GM12878 (cell line): Measurements from ENCODE around the gene NFKBIB. TPM values are rescaled to one million over a fixed set of nuclear protein-coding genes. Genes with fewer than 3 reads are reported as not detected.

Experiments
- EGR1 ChIP-seq, 2 experiments: IDR thresholded peaks; 1 replicate in 1 of 2; 2 replicates in 1 of 2; pipeline ENCODE4 v1.6.1; 2011 to 2012; ENCODE audit warnings: low read depth in 2 of 2, low read length in 2 of 2, borderline replicate concordance in 1 of 2, mild to moderate bottlenecking in 1 of 2, moderate library complexity in 1 of 2
- KLF5 ChIP-seq: fragments of 450-650 bp; IDR thresholded peaks from 2 replicates; pipeline ENCODE4 v1.6.1; 2014; ENCODE audit warnings: mild to moderate bottlenecking; ENCODE audit not compliant: partially characterized antibody
- LARP7 ChIP-seq: fragments of 450-650 bp; IDR thresholded peaks from 2 replicates; pipeline ENCODE4 v1.6.1; 2017; ENCODE audit warnings: mild to moderate bottlenecking
- MXI1 ChIP-seq: fragments of 150-350 bp; IDR thresholded peaks from 2 replicates; pipeline ENCODE4 v1.6.1; 2011; ENCODE audit warnings: low read depth, mild to moderate bottlenecking, inconsistent platforms, low read length, improper control_type of control experiment
- MYB ChIP-seq: fragments of 150-350 bp; IDR thresholded peaks from 2 replicates; pipeline ENCODE4 v1.6.1; 2014; ENCODE audit warnings: mild to moderate bottlenecking, low read depth, low read length, borderline replicate concordance
- NFIC ChIP-seq: IDR thresholded peaks from 2 replicates; pipeline ENCODE4 v1.6.1; 2012; ENCODE audit warnings: low read depth, mild to moderate bottlenecking, inconsistent platforms, low read length, moderate library complexity
- NFYA ChIP-seq: IDR thresholded peaks from 2 replicates; pipeline ENCODE4 v1.6.1; 2011; ENCODE audit warnings: low read depth, mild to moderate bottlenecking, low read length, improper control_type of control experiment, borderline replicate concordance
- NR2F1 ChIP-seq: fragments of 450-650 bp; conservative IDR thresholded peaks from 2 replicates; pipeline ENCODE4 v1.6.1; 2017; ENCODE audit warnings: mild to moderate bottlenecking
- RB1 ChIP-seq: fragments of 450-650 bp; formaldehyde crosslinking; IDR thresholded peaks from 2 replicates; pipeline ENCODE4 v1.6.1; 2017; ENCODE audit warnings: mild to moderate bottlenecking, borderline replicate concordance
- RCOR1 ChIP-seq: conservative IDR thresholded peaks from 2 replicates; pipeline ENCODE4 v1.6.1; 2012; ENCODE audit warnings: low read depth, low read length, improper control_type of control experiment
- RFX5 ChIP-seq: IDR thresholded peaks from 2 replicates; pipeline ENCODE4 v1.6.1; 2011; ENCODE audit warnings: low read depth, low read length, improper control_type of control experiment
- SMARCA5 ChIP-seq: fragments of 450-650 bp; IDR thresholded peaks from 2 replicates; pipeline ENCODE4 v1.6.1; 2017; ENCODE audit warnings: mild to moderate bottlenecking
- SREBF1 ChIP-seq: IDR thresholded peaks from 2 replicates; pipeline ENCODE4 v1.6.1; 2012; ENCODE audit warnings: mild to moderate bottlenecking, low read length
- SREBF2 ChIP-seq: IDR thresholded peaks from 2 replicates; pipeline ENCODE4 v1.6.1; 2012; ENCODE audit warnings: mild to moderate bottlenecking, low read length
- SUPT20H ChIP-seq: IDR thresholded peaks from 2 replicates; pipeline ENCODE4 v1.6.1; 2011; ENCODE audit warnings: low read depth, mild to moderate bottlenecking, low read length, moderate library complexity, borderline replicate concordance; ENCODE audit not compliant: control insufficient read depth
- YY1 ChIP-seq: IDR thresholded peaks from 2 replicates; pipeline ENCODE4 v1.6.1; 2011; ENCODE audit warnings: low read depth, mild to moderate bottlenecking, low read length
- ZBTB4 ChIP-seq: fragments of 450-650 bp; formaldehyde crosslinking; IDR thresholded peaks from 2 replicates; pipeline ENCODE4 v1.4.0; 2022; ENCODE audit warnings: mild to moderate bottlenecking, moderate library complexity
- ZBTB40 ChIP-seq: fragments of 450-650 bp; IDR thresholded peaks from 2 replicates; pipeline ENCODE4 v1.6.1; 2016; ENCODE audit warnings: mild to moderate bottlenecking, moderate library complexity, borderline replicate concordance
- ZNF622 ChIP-seq: fragments of 450-650 bp; IDR thresholded peaks from 2 replicates; pipeline ENCODE4 v1.6.1; 2017; ENCODE audit warnings: mild to moderate bottlenecking, inconsistent platforms
- ZNF687 ChIP-seq: fragments of 450-650 bp; IDR thresholded peaks from 2 replicates; pipeline ENCODE4 v1.6.1; 2017; ENCODE audit warnings: mild to moderate bottlenecking, moderate library complexity
- polyA plus RNA-seq, 11 experiments: library from polyadenylated mRNA; depleted of rRNA in 4 of 11; unstranded in 6 of 11; stranded (reverse) in 5 of 11; fragments of >200 nt; fragmentation: Nextera tagmentation in 4 of 11; fragmentation: Illumina TruSeq in 1 of 11; extraction: Ambion mirVana in 4 of 11; extraction: Trizol in 1 of 11; gene quantifications; 1 replicate in 1 of 11; 2 replicates in 10 of 11; pipeline versions ENCODE4 v1.2.1 to v1.2.3, GENCODE V29; 2011 to 2016; ENCODE audit warnings: inconsistent platforms in 2 of 11, missing spikeins in 2 of 11, low read depth in 1 of 11
- total RNA-seq, 4 experiments: library from RNA; depleted of rRNA in 3 of 4; stranded (reverse); fragments of >200 nt in 3 of 4; fragmentation: Illumina TruSeq in 1 of 4; extraction: Trizol in 1 of 4; gene quantifications; 2 replicates each; pipeline versions ENCODE4 v1.2.1 to v1.2.3, GENCODE V29; 2013 to 2021

NFKBIB gene
- total and polyA plus RNA-seq, 10 of the 15 experiments (the other 5 are each of a cell fraction or from before 2014, with no cell fraction given), result 1.2 to 60.9 (median 31.0) TPM

GRCh38 chr19:38850436-38850975 is 49.3 kb upstream of the NFKBIB start (continued):
- TF ChIP-seq MYB (no peak), RFX5 (peak; percentile 88), RCOR1 (no peak), ZBTB40 (no peak; the same call in 1 of the 2 replicates), EGR1 (IDR thresholded peaks at IDR 0.05; ENCODE audit: borderline replicate concordance in 1 of 2, low read depth in 2 of 2, low read length in 2 of 2) (no peak), ZNF622 (no peak), ZNF687 (no peak), NFYA (no peak), MXI1 (peak; percentile 62; the same call in 1 of the 2 replicates), NR2F1 (no peak), RB1 (no peak), YY1 (peak; percentile 77), SUPT20H (no peak), SREBF2 (0 out of 2 replicates have a peak, but pooled peaks have one; percentile 0), ZBTB4 (no peak), SREBF1 (no peak), LARP7 (no peak), KLF5 (no peak), NFIC (0 out of 2 replicates have a peak, but pooled peaks have one; percentile 21), SMARCA5 (no peak)
